Neural progenitor cell (in vitro differentiated cells): ENCODE results near the gene SIRT5.

Source experiments
- CTCF ChIP-seq: fragments of 200-600 bp; sonication (generic); IDR thresholded peaks from 2 replicates; pipeline ENCODE4 v1.5.1; 2017; ENCODE audit warnings: antibody characterized with exemption, mild to moderate bottlenecking
- EZH2 ChIP-seq: fragments of 200-600 bp; sonication (generic); IDR thresholded peaks from 2 replicates; pipeline ENCODE4 v1.6.1; 2017; ENCODE audit warnings: antibody characterized with exemption, mild to moderate bottlenecking, moderate library complexity
- EZH2phosphoT487 ChIP-seq: fragments of 200-600 bp; sonication (generic); IDR thresholded peaks from 2 replicates; pipeline ENCODE4 v1.6.1; 2017; ENCODE audit warnings: antibody characterized with exemption

- TF ChIP-seq CTCF: no peak
- TF ChIP-seq EZH2: no peak
- no peak for TF ChIP-seq EZH2phosphoT487
Measured at GRCh38 chr6:13526357-13526726, 48.1 kb upstream of the SIRT5 start.
